Measurements from ENCODE around the gene POLN. TPM values are rescaled to one million over a fixed set of nuclear protein-coding genes. Genes with fewer than 3 reads are reported as not detected.

Gene POLN
- total RNA-seq, 2 donors from 2014 or later: 3.8 to 15.2 TPM

DNA sequence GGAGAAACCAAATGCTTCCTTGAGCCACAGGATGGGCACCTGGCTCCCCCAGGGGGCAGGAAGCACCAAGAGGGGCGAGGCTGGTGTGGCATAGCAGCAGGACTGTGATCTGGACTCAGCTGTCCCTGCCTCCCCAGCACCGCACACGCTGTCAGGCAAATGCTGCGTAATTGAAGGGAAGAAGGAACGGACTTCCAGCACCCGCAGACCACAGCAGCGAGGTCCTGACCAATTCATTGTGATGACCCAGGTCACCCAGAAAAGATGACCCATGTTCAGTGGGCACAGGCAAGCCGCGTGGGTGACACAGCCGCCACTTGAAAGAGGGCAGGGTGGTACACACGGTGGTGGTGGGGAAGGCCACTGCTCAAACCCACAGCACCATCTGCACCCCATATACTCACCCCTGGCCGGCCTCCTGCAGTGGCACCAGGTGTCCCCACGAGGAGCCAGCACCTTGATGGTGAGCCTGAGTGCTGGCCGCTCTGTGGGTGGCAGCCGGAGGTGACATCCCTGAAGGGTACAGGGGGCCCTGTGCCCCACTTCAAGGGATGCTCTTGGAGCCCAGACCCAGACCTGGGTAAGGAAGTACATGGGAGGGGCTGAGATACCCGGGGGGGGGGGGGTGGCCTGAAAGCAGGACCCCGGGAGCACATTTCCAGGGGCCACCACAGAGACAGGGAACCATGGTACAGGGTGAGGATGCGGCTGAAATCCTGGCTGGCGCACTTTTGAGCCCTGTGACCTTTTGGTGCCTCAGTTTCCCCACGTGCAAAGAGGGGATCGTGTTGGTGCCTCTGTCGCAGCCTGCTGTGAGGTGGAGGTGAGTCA lies 171.3 kb downstream of the POLN start:
- TF ChIP-seq CTCF (IDR thresholded peaks at IDR 0.05): no peak
- no peak for TF ChIP-seq POLR2AphosphoS5 (IDR thresholded peaks at IDR 0.05)
- TF ChIP-seq POLR2A (IDR thresholded peaks at IDR 0.05): no peak
- intact Hi-C loops (cut with DNase I): no loop called here
- Histone ChIP-seq H3K9me3 (no peaks in the 10 kb centered on the region), H3K4me1 (replicated peaks) (no peaks in the 10 kb centered on the region), H3K4me3 (no peak overlapping the region), H3K27me3 (replicated peaks; ENCODE audit: insufficient read depth) (no peaks in the 10 kb centered on the region), H3K36me3 (no peaks in the 10 kb centered on the region), H3K27ac (no peak overlapping the region)
- WGBS: 80% methylated on average over 22 of the region's 22 CpGs
- no peak for DNase-seq (ENCODE audit: low spot score)

DNA sequence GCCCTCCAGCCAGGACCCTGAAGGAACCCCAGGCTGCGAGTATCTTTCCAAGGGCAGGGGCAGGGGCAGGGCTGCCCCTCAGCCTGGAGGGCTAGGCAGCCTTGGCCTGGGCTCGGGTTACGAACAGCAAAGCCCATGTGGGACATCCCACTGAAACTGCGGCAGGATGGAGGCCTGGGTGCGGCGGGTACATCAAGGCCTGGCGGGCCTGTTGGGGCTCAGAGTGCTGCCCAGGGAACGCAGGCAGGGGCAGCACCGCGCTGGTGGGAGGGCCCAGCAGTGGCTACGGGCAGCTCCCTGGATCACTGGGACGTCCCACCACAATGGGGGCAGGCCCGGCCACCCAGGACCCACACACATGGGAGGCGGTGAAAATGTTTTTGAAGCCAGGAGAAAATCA lies 171.9 kb downstream of the POLN start:
- no peak overlapping the region for H3K27ac ChIP-seq
- H3K4me3 ChIP-seq: no peak overlapping the region
- no peaks in the 10 kb centered on the region for H3K4me1 ChIP-seq (replicated peaks)
- intact Hi-C loops (cut with DNase I): no loop called here
- TF ChIP-seq CTCF (IDR thresholded peaks at IDR 0.05) (no peak), POLR2A (IDR thresholded peaks at IDR 0.05) (no peak), POLR2AphosphoS5 (IDR thresholded peaks at IDR 0.05) (no peak)
- DNase-seq (ENCODE audit: low spot score): no peak
- no peaks in the 10 kb centered on the region for H3K27me3 ChIP-seq (replicated peaks; ENCODE audit: insufficient read depth)
- H3K9me3 ChIP-seq: no peaks in the 10 kb centered on the region
- no peaks in the 10 kb centered on the region for H3K36me3 ChIP-seq
- WGBS: 62% methylated on average over 14 of the region's 14 CpGs

- H3K27me3 ChIP-seq (replicated peaks; ENCODE audit: insufficient read depth): no peaks in the 10 kb centered on the region
- DNase-seq (ENCODE audit: low spot score): no peak
- TF ChIP-seq CTCF (IDR thresholded peaks at IDR 0.05) (no peak), POLR2AphosphoS5 (IDR thresholded peaks at IDR 0.05) (no peak), POLR2A (IDR thresholded peaks at IDR 0.05) (no peak)
Measured at GRCh38 chr4:2069161-2069971, 172.6 kb downstream of the POLN start.

DNA sequence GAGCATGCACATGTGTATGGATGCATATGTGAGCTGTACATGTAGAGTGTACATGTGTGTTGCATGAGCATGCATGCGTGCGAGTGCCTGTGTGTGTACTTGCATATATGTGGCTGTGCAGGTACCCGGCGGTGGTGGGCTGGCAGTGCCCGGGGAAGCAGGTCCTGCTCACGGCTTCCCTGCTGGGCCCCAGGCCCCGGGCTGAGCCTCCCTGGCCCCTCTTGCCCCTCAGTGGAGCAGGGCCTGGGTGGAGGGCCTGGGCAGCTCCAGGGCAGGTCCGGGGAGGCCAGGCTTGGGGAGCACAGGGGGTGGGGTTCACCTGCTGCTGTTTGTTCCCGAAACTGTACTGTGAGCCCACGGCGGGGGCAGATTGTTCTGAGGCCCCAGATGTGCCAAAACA lies 173.4 kb downstream of the POLN start:
- no peak overlapping the region for H3K4me3 ChIP-seq
- no peaks in the 10 kb centered on the region for H3K27me3 ChIP-seq (replicated peaks; ENCODE audit: insufficient read depth)
- no peak for DNase-seq (ENCODE audit: low spot score)

More at GRCh38 chr4:2069161-2069971, 172.6 kb downstream of the POLN start:
- no peak overlapping the region for H3K4me3 ChIP-seq
- H3K9me3 ChIP-seq: no peaks in the 10 kb centered on the region
- intact Hi-C loops (cut with DNase I): no loop called here
- H3K27ac ChIP-seq: no peak overlapping the region
- no peaks in the 10 kb centered on the region for H3K36me3 ChIP-seq
- H3K4me1 ChIP-seq (replicated peaks): no peaks in the 10 kb centered on the region
- WGBS: 73% methylated on average over 15 of the region's 17 CpGs

More for the DNA sequence above, 173.4 kb downstream of the POLN start:
- H3K9me3 ChIP-seq: no peaks in the 10 kb centered on the region
- no peaks in the 10 kb centered on the region for H3K4me1 ChIP-seq (replicated peaks)
- no peaks in the 10 kb centered on the region for H3K36me3 ChIP-seq
- intact Hi-C loops (cut with DNase I): no loop called here
- TF ChIP-seq CTCF (IDR thresholded peaks at IDR 0.05) (no peak), POLR2AphosphoS5 (IDR thresholded peaks at IDR 0.05) (no peak), POLR2A (IDR thresholded peaks at IDR 0.05) (no peak)
- H3K27ac ChIP-seq: no peak overlapping the region
- WGBS: 83% methylated on average over 11 of the region's 11 CpGs
